Ishikawa (cell line): ENCODE results near the gene CLRN2.

Experiments
- CEBPB ChIP-seq: IDR thresholded peaks from 2 replicates; pipeline ENCODE4 v1.6.1; 2012
- EP300 ChIP-seq: IDR thresholded peaks from 2 replicates; pipeline ENCODE4 v1.6.1; 2012; ENCODE audit warnings: borderline replicate concordance
- FOXM1 ChIP-seq: IDR thresholded peaks from 2 replicates; pipeline ENCODE4 v1.6.1; 2012; ENCODE audit warnings: low read depth, borderline replicate concordance
- RAD21 ChIP-seq: IDR thresholded peaks from 2 replicates; pipeline ENCODE4 v1.6.1; 2012; ENCODE audit warnings: low read depth
- YY1 ChIP-seq: IDR thresholded peaks from 2 replicates; pipeline ENCODE4 v1.6.1; 2012; ENCODE audit warnings: low read depth
- ZBTB7A ChIP-seq: IDR thresholded peaks from 2 replicates; pipeline ENCODE4 v1.6.1; 2012; ENCODE audit warnings: low read depth
- TF ChIP-seq, protein P1 (sequence below): IDR thresholded peaks from 2 replicates; pipeline ENCODE4 v1.6.1; 2012; ENCODE audit warnings: low read depth, mild to moderate bottlenecking

DNA sequence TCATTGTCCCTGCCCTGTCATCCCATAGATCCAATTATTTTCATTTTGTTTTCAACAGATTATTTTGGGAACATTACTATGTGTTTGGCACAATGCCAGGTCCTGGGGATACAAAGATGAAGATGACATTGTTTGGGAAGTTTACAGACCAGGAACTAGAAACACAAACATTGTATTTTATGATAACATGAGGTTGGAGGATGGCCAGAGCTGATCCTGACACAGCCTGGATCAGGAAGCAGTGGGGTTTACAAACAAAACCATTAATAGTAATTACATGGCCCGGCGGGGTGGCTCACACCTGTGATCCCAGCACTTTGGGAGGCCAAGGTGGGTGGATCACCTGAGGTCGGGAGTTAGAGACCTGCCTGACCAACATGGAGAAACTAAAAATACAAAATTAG lies 29.9 kb downstream of the CLRN2 start:
- no peak for TF ChIP-seq YY1
- TF ChIP-seq, protein P1, sequence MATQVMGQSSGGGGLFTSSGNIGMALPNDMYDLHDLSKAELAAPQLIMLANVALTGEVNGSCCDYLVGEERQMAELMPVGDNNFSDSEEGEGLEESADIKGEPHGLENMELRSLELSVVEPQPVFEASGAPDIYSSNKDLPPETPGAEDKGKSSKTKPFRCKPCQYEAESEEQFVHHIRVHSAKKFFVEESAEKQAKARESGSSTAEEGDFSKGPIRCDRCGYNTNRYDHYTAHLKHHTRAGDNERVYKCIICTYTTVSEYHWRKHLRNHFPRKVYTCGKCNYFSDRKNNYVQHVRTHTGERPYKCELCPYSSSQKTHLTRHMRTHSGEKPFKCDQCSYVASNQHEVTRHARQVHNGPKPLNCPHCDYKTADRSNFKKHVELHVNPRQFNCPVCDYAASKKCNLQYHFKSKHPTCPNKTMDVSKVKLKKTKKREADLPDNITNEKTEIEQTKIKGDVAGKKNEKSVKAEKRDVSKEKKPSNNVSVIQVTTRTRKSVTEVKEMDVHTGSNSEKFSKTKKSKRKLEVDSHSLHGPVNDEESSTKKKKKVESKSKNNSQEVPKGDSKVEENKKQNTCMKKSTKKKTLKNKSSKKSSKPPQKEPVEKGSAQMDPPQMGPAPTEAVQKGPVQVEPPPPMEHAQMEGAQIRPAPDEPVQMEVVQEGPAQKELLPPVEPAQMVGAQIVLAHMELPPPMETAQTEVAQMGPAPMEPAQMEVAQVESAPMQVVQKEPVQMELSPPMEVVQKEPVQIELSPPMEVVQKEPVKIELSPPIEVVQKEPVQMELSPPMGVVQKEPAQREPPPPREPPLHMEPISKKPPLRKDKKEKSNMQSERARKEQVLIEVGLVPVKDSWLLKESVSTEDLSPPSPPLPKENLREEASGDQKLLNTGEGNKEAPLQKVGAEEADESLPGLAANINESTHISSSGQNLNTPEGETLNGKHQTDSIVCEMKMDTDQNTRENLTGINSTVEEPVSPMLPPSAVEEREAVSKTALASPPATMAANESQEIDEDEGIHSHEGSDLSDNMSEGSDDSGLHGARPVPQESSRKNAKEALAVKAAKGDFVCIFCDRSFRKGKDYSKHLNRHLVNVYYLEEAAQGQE = no peak
- TF ChIP-seq FOXM1 = no peak
- no peak for TF ChIP-seq RAD21
- TF ChIP-seq ZBTB7A = no peak
- no peak for TF ChIP-seq EP300
- TF ChIP-seq CEBPB = no peak
